ENCODE measurements around the gene WWOX. TPM values are rescaled to one million over a fixed set of nuclear protein-coding genes. Genes with fewer than 3 reads are reported as not detected.

Gene WWOX
- total RNA-seq, 1 donor: 24.2 TPM

DNA sequence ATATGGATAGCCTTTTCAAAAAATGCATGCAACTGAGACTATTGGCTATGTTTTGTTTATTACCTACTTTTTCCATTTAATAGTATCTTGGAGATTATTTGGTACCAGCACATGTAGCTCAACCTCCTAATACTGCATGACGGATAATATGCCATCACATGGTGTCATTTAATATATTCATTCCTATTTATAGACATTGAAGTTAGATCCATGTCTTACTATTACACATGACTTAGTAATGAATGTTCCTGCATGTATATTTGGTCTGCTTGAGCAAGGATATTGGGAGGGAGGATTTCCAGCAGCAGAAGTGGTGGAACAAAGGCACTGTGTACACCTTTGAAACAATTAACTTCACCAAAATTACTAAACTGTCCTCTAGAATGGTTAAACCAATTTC lies 561.3 kb downstream of the WWOX start:
- H3K4me3 ChIP-seq (ENCODE audit: low read depth, low read length): no peak overlapping the region
- DNase-seq (ENCODE audit: low read depth): no peak
- TF ChIP-seq CTCF (IDR thresholded peaks at IDR 0.05; ENCODE audit: insufficient read depth, low read length): no peak

DNA sequence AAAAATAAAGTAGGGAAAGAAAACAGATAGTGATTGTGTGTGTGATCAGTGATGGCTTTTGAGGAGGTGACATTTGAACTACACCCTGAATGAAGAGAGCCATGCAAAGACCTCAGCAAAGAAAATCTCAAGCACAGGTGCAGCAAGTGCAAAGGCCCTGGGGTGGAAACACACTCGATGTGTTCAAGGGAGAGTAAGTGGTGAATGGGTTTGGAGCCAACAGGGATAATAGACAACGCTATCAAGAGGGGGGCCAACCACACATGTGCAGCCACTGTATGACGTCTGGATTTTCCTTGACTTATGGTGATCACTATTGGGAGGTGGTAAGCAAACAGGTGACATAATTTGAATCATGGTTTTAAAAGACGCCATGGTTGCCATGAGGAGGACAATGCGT lies 564.2 kb downstream of the WWOX start:
- no peak for DNase-seq (ENCODE audit: low read depth)
- TF ChIP-seq CTCF (IDR thresholded peaks at IDR 0.05; ENCODE audit: insufficient read depth, low read length): no peak
- no peak overlapping the region for H3K4me3 ChIP-seq (ENCODE audit: low read depth, low read length)

DNA sequence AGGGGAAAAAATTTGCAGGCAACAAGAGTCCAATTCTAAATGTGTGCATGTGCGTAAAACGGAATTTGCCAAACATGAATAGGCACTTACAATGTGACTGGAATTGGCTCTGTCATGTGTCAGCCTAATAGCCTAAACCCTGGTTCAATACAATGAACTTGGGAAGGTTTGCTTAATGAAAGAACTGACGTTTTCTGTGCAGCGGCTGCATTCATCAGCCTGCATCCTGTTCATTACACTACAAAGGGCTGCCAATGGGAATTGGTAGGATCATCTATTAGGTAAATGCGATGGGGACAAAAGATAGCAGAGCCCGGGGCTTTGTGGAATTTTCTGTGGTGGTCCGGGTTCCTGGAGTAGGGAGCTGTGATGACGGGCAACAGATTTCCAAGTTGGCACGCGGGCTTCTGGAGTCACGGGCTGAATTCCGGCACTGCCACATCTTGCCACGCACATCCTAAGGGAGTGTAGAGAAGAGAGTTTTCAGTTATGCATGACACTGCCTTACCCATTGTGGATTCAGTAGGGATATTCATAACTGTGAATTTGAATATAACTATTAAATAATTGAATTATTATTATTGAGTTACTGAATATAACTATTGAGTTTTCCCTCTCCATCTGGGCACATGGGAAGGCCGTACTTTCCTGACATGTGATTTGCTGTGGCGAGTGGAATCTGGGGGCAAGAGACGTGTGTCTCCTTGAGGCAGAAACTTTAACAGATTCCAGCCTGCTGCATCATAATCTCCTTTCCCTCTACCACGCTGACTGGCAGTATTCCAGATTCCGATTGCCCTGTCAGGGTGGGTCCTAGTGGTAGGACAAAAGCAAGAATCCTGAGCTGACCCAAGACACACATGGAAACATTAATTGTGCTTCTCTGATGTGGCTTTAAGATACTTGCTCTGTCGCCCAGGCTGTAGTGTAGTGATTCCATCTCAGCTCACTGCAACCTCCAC lies 565.6 kb downstream of the WWOX start:
- H3K4me3 ChIP-seq (ENCODE audit: low read depth, low read length): no peak overlapping the region
- TF ChIP-seq CTCF (IDR thresholded peaks at IDR 0.05; ENCODE audit: insufficient read depth, low read length): no peak
- DNase-seq (ENCODE audit: low read depth): no peak

GRCh38 chr16:78666318-78666717 lies 566.9 kb downstream of the WWOX start:
- H3K4me3 ChIP-seq (ENCODE audit: low read depth, low read length): no peak overlapping the region
- TF ChIP-seq CTCF (IDR thresholded peaks at IDR 0.05; ENCODE audit: insufficient read depth, low read length): no peak
- no peak for DNase-seq (ENCODE audit: low read depth)

- TF ChIP-seq CTCF (IDR thresholded peaks at IDR 0.05; ENCODE audit: insufficient read depth, low read length): no peak
- no peak overlapping the region for H3K4me3 ChIP-seq (ENCODE audit: low read depth, low read length)
- no peak for DNase-seq (ENCODE audit: low read depth)
These were observed 568.2 kb downstream of the WWOX start for GRCh38 chr16:78667675-78668074.

DNA sequence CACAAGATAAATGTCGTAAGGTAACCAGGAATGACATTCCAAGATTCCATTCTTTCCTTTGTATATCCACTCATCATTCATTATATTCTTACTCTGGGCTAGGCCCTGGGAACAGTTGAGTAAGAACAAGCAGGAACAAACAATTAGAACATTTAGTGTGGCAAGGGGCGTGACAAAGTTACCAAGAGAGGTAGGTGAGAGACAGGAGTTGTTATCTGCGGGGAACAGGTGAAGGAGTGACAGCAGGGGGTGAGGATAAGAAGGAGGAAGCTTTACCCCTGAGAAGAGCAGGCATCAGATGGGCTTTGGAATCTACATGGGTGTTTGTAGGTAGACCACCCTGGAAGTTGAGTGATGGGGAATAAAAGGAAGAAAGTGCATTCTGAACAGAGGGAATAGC lies 568.9 kb downstream of the WWOX start:
- no peak for TF ChIP-seq CTCF (IDR thresholded peaks at IDR 0.05; ENCODE audit: insufficient read depth, low read length)
- no peak for DNase-seq (ENCODE audit: low read depth)
- no peak overlapping the region for H3K4me3 ChIP-seq (ENCODE audit: low read depth, low read length)
